Activated CD4-positive, alpha-beta memory T cell treated with anti-CD3 and anti-CD28 coated beads for 36 hours (primary cell): ENCODE results near the gene PDXP. TPM values are rescaled to one million over a fixed set of nuclear protein-coding genes. Genes with fewer than 3 reads are reported as not detected.
A peak's percentile ranks its signal among the peaks of the same experiment; 100 is the strongest.
"Not testable (repeated sequence)": the region's sequence is repeated elsewhere in the genome, so short reads cannot be mapped to it uniquely, and the experiment has no call there.

Source experiments
- CTCF ChIA-PET: fragments of 350-600 bp; sonication (Branson Sonifier 250); formaldehyde crosslinking; loops from one replicate; lab custom pipeline; 2021; ENCODE audit warnings: antibody characterized with exemption, inconsistent platforms; lab: Charles Lee
- POLR2A ChIA-PET: fragments of 350-600 bp; sonication (Branson Sonifier 250); formaldehyde crosslinking; loops from one replicate; lab custom pipeline; 2021; ENCODE audit warnings: antibody characterized with exemption; lab: Charles Lee
- DNase-seq: peaks from one replicate; pipeline ENCODE4 v3.0.0-alpha.2; 2020
- H3K27ac Mint-ChIP-seq: one replicate; pipeline ENCODE4 v1.8.0; 2021; ENCODE audit warnings: mixed read lengths
- H3K27me3 Mint-ChIP-seq: one replicate; pipeline ENCODE4 v1.8.0; 2021; ENCODE audit warnings: mixed read lengths
- H3K36me3 Mint-ChIP-seq: one replicate; pipeline ENCODE4 v1.8.0; 2021; ENCODE audit warnings: mixed read lengths
- H3K4me1 Mint-ChIP-seq: one replicate; pipeline ENCODE4 v1.8.0; 2021; ENCODE audit warnings: low read depth, mixed read lengths
- H3K4me3 Mint-ChIP-seq: one replicate; pipeline ENCODE4 v1.8.0; 2021; ENCODE audit warnings: mild to moderate bottlenecking, mixed read lengths
- H3K9me3 Mint-ChIP-seq: one replicate; pipeline ENCODE4 v1.8.0; 2021; ENCODE audit warnings: mixed read lengths
- intact Hi-C: fragments of 100-400 bp; cut with micrococcal nuclease; formaldehyde crosslinking; loops from one replicate; pipeline ENCODE4 v1.15.1; 2023
- total RNA-seq, 2 experiments: library from RNA; stranded (reverse); gene quantifications; one replicate each; pipeline ENCODE4 v1.2.3, GENCODE V29; 2021

Gene PDXP
- total RNA-seq, 2 experiments from 2014 or later = 21.9 to 22.9 TPM

- Mint-ChIP-seq H3K9me3 (no peaks in the 10 kb centered on the region), H3K4me3 (no peak overlapping the region), H3K36me3 (peaks cover 12% of the 10 kb centered on the region), H3K27ac (peak overlapping the region; percentile 31), H3K27me3 (no peaks in the 10 kb centered on the region), H3K4me1 (peaks cover 24% of the 10 kb centered on the region)
- intact Hi-C loops = loop anchor here (1.0 kb wide), 3 partner anchors 38 to 73 kb away; partner anchors contain the start of gene GGA1
- POLR2A ChIA-PET = interaction anchor here (1.0 to 1.8 kb wide), 4 partner anchors 37 to 44 kb away, joined by 3 to 10 read pairs (median 4); no protein-coding TSS in a partner anchor
- DNase-seq = peak; percentile 87
- CTCF ChIA-PET = interaction anchor here (0.6 to 24.9 kb wide), 26 partner anchors 9 to 174 kb away, joined by 3 to 574 read pairs (median 4); partner anchors contain the start of genes ANKRD54, GGA1, PDXP and SH3BP1
These were observed 23.1 kb downstream of the PDXP start for GRCh38 chr22:37681556-37682049.

- Mint-ChIP-seq H3K27ac (no peak overlapping the region), H3K36me3 (peaks cover 13% of the 10 kb centered on the region), H3K27me3 (no peaks in the 10 kb centered on the region), H3K4me1 (peaks cover 30% of the 10 kb centered on the region), H3K9me3 (no peaks in the 10 kb centered on the region), H3K4me3 (no peak overlapping the region)
- no peak for DNase-seq
- intact Hi-C loops = no loop called here
- CTCF ChIA-PET = interaction anchor here (1.0 to 24.9 kb wide), 4 partner anchors 10 to 78 kb away, joined by 5 to 574 read pairs (median 10); partner anchors contain the start of genes LGALS1 and SH3BP1
- POLR2A ChIA-PET = interaction anchor here (0.7 to 2.1 kb wide), 3 partner anchors 9 to 94 kb away, joined by 3 to 15 read pairs (median 3); partner anchors contain the start of gene LGALS1
These were observed 26.5 kb downstream of the PDXP start for GRCh38 chr22:37684803-37685615.

- Mint-ChIP-seq H3K4me1 (peaks cover 26% of the 10 kb centered on the region), H3K9me3 (no peaks in the 10 kb centered on the region), H3K36me3 (peaks cover 22% of the 10 kb centered on the region), H3K27me3 (no peaks in the 10 kb centered on the region), H3K4me3 (peak within 1 kb of the TSS; percentile 98), H3K27ac (peak within 1 kb of the TSS; percentile 94)
- POLR2A ChIA-PET = interaction anchor here (0.8 to 2.1 kb wide), 6 partner anchors 10 to 92 kb away, joined by 3 to 15 read pairs (median 4); partner anchors contain the start of genes GGA1, LGALS1 and SH3BP1
- intact Hi-C loops = no loop called here
- CTCF ChIA-PET = interaction anchor here (0.6 to 24.9 kb wide), 8 partner anchors 9 to 158 kb away, joined by 3 to 574 read pairs (median 4); partner anchors contain the start of genes ANKRD54, LGALS1 and SH3BP1
- peak; percentile 86 for DNase-seq
These were observed 27.8 kb downstream of the PDXP start, which contains the start of gene NOL12 for GRCh38 chr22:37686002-37686982. Gene NOL12 (plus strand): TSS chr22:37686343. CDS start chr22:37686393, 50 bp downstream.

GRCh38 chr22:37690407-37690806, 31.9 kb downstream of the PDXP start:
- Mint-ChIP-seq H3K27me3 (no peaks in the 10 kb centered on the region), H3K4me3 (no peak overlapping the region), H3K4me1 (peaks cover 21% of the 10 kb centered on the region), H3K36me3 (peaks cover 41% of the 10 kb centered on the region), H3K27ac (no peak overlapping the region), H3K9me3 (no peaks in the 10 kb centered on the region)
- CTCF ChIA-PET = interaction anchor here (24.9 kb wide), 1 partner anchor 53 kb away, joined by 574 read pairs; the partner anchor contains the start of gene SH3BP1
- intact Hi-C loops = no loop called here
- DNase-seq = no peak
- POLR2A ChIA-PET = no interaction called here

- CTCF ChIA-PET = no interaction called here
- Mint-ChIP-seq H3K4me3 (no peak overlapping the region), H3K36me3 (peaks cover 42% of the 10 kb centered on the region)
These were observed 32.5 kb downstream of the PDXP start for GRCh38 chr22:37690901-37691504.

GRCh38 chr22:37692627-37693285, 34.2 kb downstream of the PDXP start:
- Mint-ChIP-seq H3K36me3 (peaks cover 39% of the 10 kb centered on the region), H3K27me3 (no peaks in the 10 kb centered on the region), H3K4me3 (no peak overlapping the region), H3K4me1 (peaks cover 17% of the 10 kb centered on the region), H3K9me3 (no peaks in the 10 kb centered on the region), H3K27ac (no peak overlapping the region)
- CTCF ChIA-PET = no interaction called here
- intact Hi-C loops = no loop called here
- POLR2A ChIA-PET = no interaction called here
- DNase-seq = no peak

More at GRCh38 chr22:37690901-37691504, 32.5 kb downstream of the PDXP start:
- POLR2A ChIA-PET = no interaction called here
- Mint-ChIP-seq H3K4me1 (peaks cover 24% of the 10 kb centered on the region), H3K27me3 (no peaks in the 10 kb centered on the region), H3K9me3 (no peaks in the 10 kb centered on the region), H3K27ac (no peak overlapping the region)
- DNase-seq = no peak
- intact Hi-C loops = no loop called here

GRCh38 chr22:37694131-37694530, 35.6 kb downstream of the PDXP start:
- peaks cover 29% of the 10 kb centered on the region for H3K36me3 Mint-ChIP-seq
- H3K9me3 Mint-ChIP-seq, H3K4me3 Mint-ChIP-seq, H3K4me1 Mint-ChIP-seq, H3K27ac Mint-ChIP-seq, intact Hi-C loops, H3K27me3 Mint-ChIP-seq, DNase-seq: not testable (repeated sequence)
- ChIA-PET POLR2A (interaction anchor here (0.6 kb wide), 1 partner anchor 49 kb away, joined by 3 read pairs; no protein-coding TSS in a partner anchor), CTCF (interaction anchor here (0.6 kb wide), 1 partner anchor 169 kb away, joined by 3 read pairs; no protein-coding TSS in a partner anchor)

- ChIA-PET POLR2A (interaction anchor here (0.6 to 1.5 kb wide), 3 partner anchors 9 to 65 kb away, joined by 3 to 4 read pairs (median 4); partner anchors contain the start of gene LGALS1), CTCF (interaction anchor here (0.6 to 1.6 kb wide), 4 partner anchors 15 to 352 kb away, joined by 3 to 6 read pairs (median 4); no protein-coding TSS in a partner anchor)
- intact Hi-C loops, H3K9me3 Mint-ChIP-seq, H3K4me3 Mint-ChIP-seq, H3K4me1 Mint-ChIP-seq, DNase-seq, H3K27me3 Mint-ChIP-seq, H3K27ac Mint-ChIP-seq: not testable (repeated sequence)
- peaks cover 20% of the 10 kb centered on the region for H3K36me3 Mint-ChIP-seq
These were observed 37.7 kb downstream of the PDXP start for GRCh38 chr22:37696260-37696656.

GRCh38 chr22:37696657-37697537, 38.4 kb downstream of the PDXP start, which contains the start of gene TRIOBP:
Gene TRIOBP (plus strand): TSS chr22:37697048. CDS start chr22:37701366, 4,318 bp downstream.
- ChIA-PET CTCF (interaction anchor here (0.6 to 1.8 kb wide), 5 partner anchors 16 to 352 kb away, joined by 3 to 8 read pairs (median 4); partner anchors contain the start of gene LGALS1), POLR2A (interaction anchor here (0.6 to 1.5 kb wide), 2 partner anchors 9 to 64 kb away, joined by 4 read pairs; no protein-coding TSS in a partner anchor)
- Mint-ChIP-seq H3K4me1 (peaks cover 9% of the 10 kb centered on the region), H3K9me3 (no peaks in the 10 kb centered on the region), H3K36me3 (peaks cover 15% of the 10 kb centered on the region), H3K27me3 (no peaks in the 10 kb centered on the region), H3K4me3 (peak within 1 kb of the TSS; percentile 50), H3K27ac (no peak within 1 kb of the TSS)
- intact Hi-C loops = no loop called here
- DNase-seq = peak; percentile 92
